Activated CD4-positive, alpha-beta T cell treated with anti-CD3 and anti-CD28 coated beads for 48 hours (primary cell): ENCODE results near the gene OR52N5.

ENCODE experiments used
- DNase-seq: peaks from one replicate; pipeline ENCODE4 v3.0.0-alpha.2; 2020

OR52N5 gene

GRCh38 chr11:5783255-5783654, at the start of gene OR52N5:
Gene OR52N5 (minus strand): TSS chr11:5783355. CDS start chr11:5778634, 4,721 bp downstream.
- DNase-seq = no peak

GRCh38 chr11:5831196-5831829, 48.2 kb upstream of the OR52N5 start:
- DNase-seq = no peak

GRCh38 chr11:5818245-5818886, 35.2 kb upstream of the OR52N5 start:
- DNase-seq = no peak

- no peak for DNase-seq
These were observed 32.4 kb upstream of the OR52N5 start for GRCh38 chr11:5815534-5815933.

- no peak for DNase-seq
These were observed 27.0 kb upstream of the OR52N5 start for GRCh38 chr11:5809905-5810795.

- no peak for DNase-seq
These were observed 26.0 kb upstream of the OR52N5 start for GRCh38 chr11:5809122-5809519.

GRCh38 chr11:5808500-5809121, 25.5 kb upstream of the OR52N5 start, which contains the start of gene OR52N2:
Gene OR52N2 (plus strand): TSS chr11:5808924. CDS start chr11:5820336, 11,412 bp downstream.
- DNase-seq = peak; percentile 77

GRCh38 chr11:5807580-5807979, 24.4 kb upstream of the OR52N5 start:
- no peak for DNase-seq

GRCh38 chr11:5803982-5804381, 20.8 kb upstream of the OR52N5 start:
- DNase-seq = no peak

GRCh38 chr11:5796541-5796940, 13.4 kb upstream of the OR52N5 start:
- no peak for DNase-seq

- no peak for DNase-seq
These were observed 8.0 kb upstream of the OR52N5 start, which contains the start of gene OR52N1 for GRCh38 chr11:5791165-5791564. Gene OR52N1 (minus strand): TSS chr11:5791265. CDS start chr11:5788816, 2,449 bp downstream.

GRCh38 chr11:5767056-5767455, 16.1 kb downstream of the OR52N5 start:
- DNase-seq = no peak

- no peak for DNase-seq
These were observed 29.2 kb downstream of the OR52N5 start, which contains the start of gene OR52N4 for GRCh38 chr11:5753943-5754342. Gene OR52N4 (plus strand): TSS chr11:5754243. CDS start chr11:5754741, 498 bp downstream.

- no peak for DNase-seq
These were observed 33.3 kb downstream of the OR52N5 start for GRCh38 chr11:5749836-5750235.

- no peak for DNase-seq
These were observed 36.5 kb downstream of the OR52N5 start for GRCh38 chr11:5746614-5747013.

GRCh38 chr11:5738431-5738830, 44.7 kb downstream of the OR52N5 start:
- no peak for DNase-seq

- no peak for DNase-seq
These were observed 45.3 kb downstream of the OR52N5 start for GRCh38 chr11:5737670-5738392.

GRCh38 chr11:5737091-5737490, 46.1 kb downstream of the OR52N5 start:
- DNase-seq = no peak

- no peak for DNase-seq
These were observed 46.8 kb downstream of the OR52N5 start, which contains the start of gene OR56B1 for GRCh38 chr11:5736396-5736795. Gene OR56B1 (plus strand): TSS chr11:5736448. CDS start chr11:5736517, 69 bp downstream.

- DNase-seq = no peak
These were observed 55.5 kb downstream of the OR52N5 start for GRCh38 chr11:5727691-5728090.

- DNase-seq = no peak
These were observed 56.8 kb downstream of the OR52N5 start for GRCh38 chr11:5726351-5726750.
